ENCODE results near the gene AATF. TPM values are rescaled to one million over a fixed set of nuclear protein-coding genes. Genes with fewer than 3 reads are reported as not detected.

The AATF gene
- total RNA-seq, 1 donor from 2014 or later: 53.5 TPM

DNA sequence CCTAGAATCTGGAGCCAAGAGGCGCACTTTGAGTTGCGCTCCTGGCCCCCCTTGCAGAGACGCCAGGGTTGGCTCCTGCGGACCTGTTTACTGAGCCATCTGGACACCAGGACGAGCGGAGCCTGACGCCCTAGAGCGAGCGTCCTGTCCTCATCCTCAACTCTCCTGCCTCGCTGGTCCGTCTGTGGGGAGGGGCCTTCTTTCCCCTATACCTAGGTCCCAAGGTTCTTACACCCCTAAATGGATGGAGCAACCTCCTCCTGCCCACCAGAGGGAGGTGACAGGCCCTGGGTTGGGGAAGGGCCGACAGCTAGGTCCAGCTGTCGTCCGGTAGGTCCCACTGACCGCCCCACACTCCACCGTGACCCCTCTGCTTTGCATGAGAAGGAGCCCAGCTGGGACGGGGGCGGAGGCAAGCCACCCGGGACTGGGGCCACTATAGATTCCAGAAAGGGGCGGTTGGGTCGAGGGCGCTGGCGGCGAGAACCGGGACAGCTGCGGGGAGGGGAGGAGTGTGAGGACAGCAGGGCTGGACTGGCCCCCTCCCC is 14.5 kb upstream of the AATF start:
- H3K27ac Mint-ChIP-seq: no peak overlapping the region
- DNase-seq (ENCODE audit: low spot score, unreplicated experiment): no peak
- H3K4me3 Mint-ChIP-seq (ENCODE audit: low read depth): peak overlapping the region; percentile 31
- peaks cover 44% of the 10 kb centered on the region for H3K4me1 Mint-ChIP-seq (ENCODE audit: low read depth)
- no peaks in the 10 kb centered on the region for H3K9me3 Mint-ChIP-seq (ENCODE audit: low read depth)
- H3K36me3 Mint-ChIP-seq (ENCODE audit: insufficient read depth): no peaks in the 10 kb centered on the region
- TF ChIP-seq CTCF (IDR thresholded peaks at IDR 0.05; ENCODE audit: unreplicated experiment): peak; percentile 14
- H3K27me3 Mint-ChIP-seq: peaks cover 96% of the 10 kb centered on the region

DNA sequence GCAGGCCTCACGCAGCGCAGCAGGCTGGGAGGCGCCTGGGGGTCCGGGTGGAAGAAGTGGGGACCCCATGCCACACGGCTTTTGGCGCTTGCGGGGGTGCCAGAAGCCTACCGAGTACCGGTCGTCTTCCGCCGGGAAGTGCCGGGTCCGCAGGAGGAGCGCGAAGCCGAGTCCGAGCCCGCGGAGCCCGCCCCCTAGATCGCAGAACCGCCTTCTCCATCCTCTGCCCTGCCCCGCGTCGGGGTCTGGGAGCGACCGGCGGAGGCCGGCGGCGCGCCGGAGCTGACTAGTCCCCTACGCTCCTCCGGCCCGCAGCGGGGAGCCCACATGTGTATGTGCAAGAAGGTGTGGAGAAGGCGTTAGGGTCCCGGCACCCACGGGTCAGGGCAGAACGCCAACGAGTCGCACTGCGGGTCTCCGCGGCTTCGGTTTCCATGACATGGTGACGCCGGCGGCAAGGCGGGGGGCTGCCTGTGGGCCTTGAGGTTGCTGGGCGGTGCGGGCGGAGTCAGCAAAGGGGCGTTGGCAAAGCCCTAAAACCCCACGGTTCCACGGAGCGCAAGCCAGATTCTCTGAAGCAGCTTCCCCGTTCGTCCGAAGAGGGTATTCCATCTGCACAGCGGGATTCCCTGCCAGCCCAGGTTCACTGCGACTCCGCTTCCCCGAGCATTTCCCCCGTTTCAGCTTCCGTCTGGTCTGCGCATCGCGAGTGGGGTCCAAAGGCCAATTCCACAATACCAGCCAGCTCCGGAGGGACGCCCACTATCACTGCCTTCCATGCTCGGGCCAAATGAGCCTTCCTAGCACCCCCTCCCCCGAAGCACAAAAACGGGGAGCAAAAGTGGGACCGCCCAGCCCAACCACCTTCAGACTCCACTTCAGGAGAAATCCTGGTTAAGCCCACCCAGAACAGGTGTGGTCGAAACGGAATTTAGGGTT is 13.8 kb upstream of the AATF start:
- no peak for DNase-seq (ENCODE audit: low spot score, unreplicated experiment)
- Mint-ChIP-seq H3K4me3 (ENCODE audit: low read depth) (peak overlapping the region; percentile 65), H3K36me3 (ENCODE audit: insufficient read depth) (no peaks in the 10 kb centered on the region), H3K27ac (no peak overlapping the region), H3K9me3 (ENCODE audit: low read depth) (no peaks in the 10 kb centered on the region), H3K4me1 (ENCODE audit: low read depth) (peaks cover 46% of the 10 kb centered on the region), H3K27me3 (peaks cover 96% of the 10 kb centered on the region)
- no peak for TF ChIP-seq CTCF (IDR thresholded peaks at IDR 0.05; ENCODE audit: unreplicated experiment)

DNA sequence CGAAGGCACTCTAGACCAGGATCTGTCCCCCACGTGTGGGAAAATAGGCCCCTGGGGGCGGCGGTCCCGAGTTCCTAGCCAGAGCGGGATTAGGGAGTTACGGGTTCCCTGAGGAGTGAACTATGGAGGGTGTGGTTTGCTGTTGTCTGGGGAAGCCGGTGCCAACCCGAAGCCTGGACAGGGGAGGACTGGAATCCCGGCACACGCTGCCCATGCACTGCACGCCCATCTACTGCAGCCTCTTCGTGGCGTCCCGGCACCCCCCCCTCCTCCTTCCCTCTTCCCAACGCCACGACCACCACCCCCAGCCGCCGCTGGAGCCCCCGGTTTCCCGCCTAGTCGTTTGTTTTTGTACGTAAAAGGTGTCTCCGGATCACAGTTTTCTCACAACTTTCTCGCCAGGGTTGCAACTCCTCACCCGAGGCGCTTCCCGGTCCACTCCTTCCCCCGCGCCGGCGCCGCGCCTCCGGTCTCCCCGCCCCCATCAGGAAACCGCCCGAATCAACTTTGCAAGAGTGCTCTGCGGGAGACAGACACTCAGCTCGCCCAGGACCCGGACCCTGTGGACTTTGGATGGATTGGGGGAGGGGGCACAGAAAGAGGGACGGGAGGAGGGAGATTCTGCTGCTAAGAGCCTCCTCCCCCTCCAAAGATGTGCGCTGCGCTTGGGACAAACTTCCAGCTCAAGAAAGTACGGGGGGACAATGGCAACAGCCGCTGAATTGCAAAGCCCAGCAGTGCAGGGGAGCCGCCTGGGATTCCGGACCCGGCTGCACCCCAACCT is 12.9 kb upstream of the AATF start:
- DNase-seq (ENCODE audit: low spot score, unreplicated experiment): no peak
- Mint-ChIP-seq H3K27ac (no peak overlapping the region), H3K4me1 (ENCODE audit: low read depth) (peaks cover 46% of the 10 kb centered on the region), H3K27me3 (peaks cover 96% of the 10 kb centered on the region), H3K36me3 (ENCODE audit: insufficient read depth) (no peaks in the 10 kb centered on the region), H3K9me3 (ENCODE audit: low read depth) (no peaks in the 10 kb centered on the region), H3K4me3 (ENCODE audit: low read depth) (peak overlapping the region; percentile 65)
- TF ChIP-seq CTCF (IDR thresholded peaks at IDR 0.05; ENCODE audit: unreplicated experiment): no peak

- Mint-ChIP-seq H3K36me3 (ENCODE audit: insufficient read depth) (no peaks in the 10 kb centered on the region), H3K4me1 (ENCODE audit: low read depth) (peaks cover 46% of the 10 kb centered on the region), H3K4me3 (ENCODE audit: low read depth) (peak overlapping the region; percentile 65), H3K27me3 (peaks cover 96% of the 10 kb centered on the region), H3K27ac (no peak overlapping the region), H3K9me3 (ENCODE audit: low read depth) (no peaks in the 10 kb centered on the region)
- TF ChIP-seq CTCF (IDR thresholded peaks at IDR 0.05; ENCODE audit: unreplicated experiment): no peak
- no peak for DNase-seq (ENCODE audit: low spot score, unreplicated experiment)
Measured at GRCh38 chr17:36936455-36937000, 12.2 kb upstream of the AATF start.
